Transverse colon (tissue), 3 donors: ENCODE results near the gene CD84.

Experiments used
- CTCF ChIP-seq, 5 experiments: fragments of 200-600 bp in 3 of 5; fragments of 450-650 bp in 2 of 5; sonication (generic) in 3 of 5; IDR thresholded peaks; 1 replicate in 2 of 5; 2 replicates in 3 of 5; pipeline ENCODE4 v1.5.1; 2016 to 2017; ENCODE audit warnings: antibody characterized with exemption in 5 of 5, inconsistent platforms in 3 of 5, mild to moderate bottlenecking in 2 of 5, moderate library complexity in 1 of 5
- EP300 ChIP-seq: sonication (generic); formaldehyde crosslinking; IDR thresholded peaks from one replicate; pipeline ENCODE4 v1.6.1; 2017; ENCODE audit warnings: antibody characterized with exemption, low read depth

GRCh38 chr1:160579216-160579701, at the start of gene CD84:
- TF ChIP-seq CTCF (IDR thresholded peaks at IDR 0.05) (no peak), EP300 (no peak)
